CD14-positive monocyte (primary cell): Measurements from ENCODE around the gene GAR1. TPM values are rescaled to one million over a fixed set of nuclear protein-coding genes. Genes with fewer than 3 reads are reported as not detected.

Experiments
- DNase-seq, 3 donors: peaks; one replicate each; pipeline ENCODE4 v3.0.0-alpha.2; 2011 to 2022
- H2AFZ ChIP-seq: 2 replicates; pipeline ENCODE4 v1.6.0; 2012; ENCODE audit warnings: mild to moderate bottlenecking, low read depth, low read length, inconsistent platforms; ENCODE audit not compliant: insufficient read depth, poor library complexity, severe bottlenecking
- H3K27ac ChIP-seq, 2 donors: 1 replicate in 1 of 2; 2 replicates in 1 of 2; pipeline ENCODE4 v1.5.1; 2012 to 2013; ENCODE audit warnings: low read length in 2 of 2, control low read depth in 1 of 2, inconsistent platforms in 1 of 2, low read depth in 1 of 2, mild to moderate bottlenecking in 1 of 2
- H3K27me3 ChIP-seq, 2 donors: one replicate each; pipeline versions ENCODE4 v1.6.0 to v1.6.1; 2011 to 2013; ENCODE audit warnings: low read length in 2 of 2; ENCODE audit not compliant: control insufficient read depth in 2 of 2, insufficient read depth in 2 of 2
- H3K36me3 ChIP-seq, 2 donors: replicated peaks in 1 of 2; 1 replicate in 1 of 2; 2 replicates in 1 of 2; pipeline versions ENCODE4 v1.5.1 to v1.6.1; 2012 to 2013; ENCODE audit warnings: low read length in 2 of 2, control low read depth in 1 of 2, inconsistent platforms in 1 of 2, mild to moderate bottlenecking in 1 of 2; ENCODE audit not compliant: insufficient read depth in 2 of 2, control insufficient read depth in 1 of 2
- H3K4me1 ChIP-seq, 2 donors: 1 replicate in 1 of 2; 2 replicates in 1 of 2; pipeline versions ENCODE4 v1.5.1 to v1.6.1; 2012 to 2013; ENCODE audit warnings: low read length in 2 of 2, control low read depth in 1 of 2, inconsistent platforms in 1 of 2, mild to moderate bottlenecking in 1 of 2, moderate library complexity in 1 of 2; ENCODE audit not compliant: insufficient read depth in 2 of 2, control insufficient read depth in 1 of 2
- H3K4me2 ChIP-seq: replicated peaks from 2 replicates; pipeline ENCODE3; 2012; ENCODE audit warnings: low read length, moderate library complexity, mild to moderate bottlenecking; ENCODE audit not compliant: poor library complexity, severe bottlenecking; ENCODE audit errors: extremely low read depth
- H3K4me3 ChIP-seq, 3 experiments: fragments of 200-600 bp in 1 of 3; sonication (generic) in 1 of 3; replicated peaks in 1 of 3; 1 replicate in 2 of 3; 2 replicates in 1 of 3; pipeline ENCODE4 v1.5.1; 2011 to 2013; ENCODE audit warnings: low read length in 3 of 3, mild to moderate bottlenecking in 3 of 3, control low read depth in 2 of 3, low read depth in 2 of 3, inconsistent platforms in 1 of 3, moderate library complexity in 1 of 3
- H3K79me2 ChIP-seq: 2 replicates; pipeline ENCODE4 v1.6.0; 2012; ENCODE audit warnings: mild to moderate bottlenecking, control low read depth, inconsistent platforms, low read length, moderate library complexity; ENCODE audit not compliant: insufficient read depth
- H3K9ac ChIP-seq: 2 replicates; pipeline ENCODE4 v1.6.0; 2017; ENCODE audit warnings: low read length, mild to moderate bottlenecking; ENCODE audit not compliant: insufficient read depth, poor library complexity, severe bottlenecking
- H3K9me3 ChIP-seq, 2 donors: replicated peaks in 1 of 2; 1 replicate in 1 of 2; 2 replicates in 1 of 2; pipeline versions ENCODE4 v1.5.1 to v1.6.1; 2012 to 2013; ENCODE audit warnings: low read length in 2 of 2, control low read depth in 1 of 2; ENCODE audit not compliant: control insufficient read depth in 1 of 2, insufficient read depth in 1 of 2
- H4K20me1 ChIP-seq: 2 replicates; pipeline ENCODE4 v1.6.0; 2012; ENCODE audit warnings: mild to moderate bottlenecking, low read length, control low read depth, moderate library complexity; ENCODE audit not compliant: insufficient read depth
- H3K27ac Mint-ChIP-seq, 7 donors: one replicate each; pipeline ENCODE4 v1.8.0; 2020; ENCODE audit warnings: mild to moderate bottlenecking in 7 of 7, mixed read lengths in 7 of 7, moderate library complexity in 6 of 7, inconsistent platforms in 2 of 7
- H3K27me3 Mint-ChIP-seq, 3 donors: one replicate each; pipeline ENCODE4 v1.8.0; 2021 to 2022; ENCODE audit warnings: low read depth in 3 of 3, mild to moderate bottlenecking in 3 of 3, mixed read lengths in 3 of 3, moderate library complexity in 3 of 3, inconsistent platforms in 1 of 3
- H3K36me3 Mint-ChIP-seq, 2 donors: one replicate each; pipeline ENCODE4 v1.8.0; 2020; ENCODE audit warnings: mixed read lengths in 2 of 2, inconsistent platforms in 1 of 2, mild to moderate bottlenecking in 1 of 2
- H3K4me1 Mint-ChIP-seq: one replicate; pipeline ENCODE4 v1.8.0; 2020; ENCODE audit warnings: mild to moderate bottlenecking, mixed read lengths
- H3K4me3 Mint-ChIP-seq, 2 donors: one replicate each; pipeline ENCODE4 v1.8.0; 2020; ENCODE audit warnings: mild to moderate bottlenecking in 2 of 2, mixed read lengths in 2 of 2, moderate library complexity in 1 of 2
- H3K9me3 Mint-ChIP-seq, 7 donors: one replicate each; pipeline ENCODE4 v1.8.0; 2020 to 2022; ENCODE audit warnings: mixed read lengths in 7 of 7, mild to moderate bottlenecking in 6 of 7, moderate library complexity in 6 of 7, inconsistent platforms in 2 of 7
- WGBS: methylation state at CpG from one replicate; pipeline ENCODE4 v1.1.5; 2013; ENCODE audit warnings: missing lambda C conversion rate; ENCODE audit not compliant: insufficient coverage; 5-methylcytosine and 5-hydroxymethylcytosine counted together
- intact Hi-C, 2 donors: fragments of 100-400 bp; cut with micrococcal nuclease; formaldehyde crosslinking; loops; one replicate each; pipeline versions ENCODE4 v1.15.0 to v1.15.1; 2023
- polyA plus RNA-seq, 3 donors: library from polyadenylated mRNA; depleted of rRNA in 1 of 3; unstranded in 2 of 3; stranded (reverse) in 1 of 3; fragments of 300-500 nt in 2 of 3; fragments of >200 nt in 1 of 3; fragmentation: Illumina TruSeq in 2 of 3; gene quantifications; 1 replicate in 2 of 3; 2 replicates in 1 of 3; pipeline ENCODE4 v1.2.3, GENCODE V29; 2012 to 2021
- TF ChIP-seq, protein P1 (sequence below): fragments of 200-600 bp; IDR thresholded peaks from one replicate; pipeline ENCODE4 v1.8.0; 2022; ENCODE audit warnings: antibody characterized with exemption, mild to moderate bottlenecking

Gene GAR1
- polyA plus RNA-seq, 3 donors = 4.3 to 8.7 (median 4.7) TPM

GRCh38 chr4:109873791-109874514 is 58.4 kb downstream of the GAR1 start:
- TF ChIP-seq, protein P1, sequence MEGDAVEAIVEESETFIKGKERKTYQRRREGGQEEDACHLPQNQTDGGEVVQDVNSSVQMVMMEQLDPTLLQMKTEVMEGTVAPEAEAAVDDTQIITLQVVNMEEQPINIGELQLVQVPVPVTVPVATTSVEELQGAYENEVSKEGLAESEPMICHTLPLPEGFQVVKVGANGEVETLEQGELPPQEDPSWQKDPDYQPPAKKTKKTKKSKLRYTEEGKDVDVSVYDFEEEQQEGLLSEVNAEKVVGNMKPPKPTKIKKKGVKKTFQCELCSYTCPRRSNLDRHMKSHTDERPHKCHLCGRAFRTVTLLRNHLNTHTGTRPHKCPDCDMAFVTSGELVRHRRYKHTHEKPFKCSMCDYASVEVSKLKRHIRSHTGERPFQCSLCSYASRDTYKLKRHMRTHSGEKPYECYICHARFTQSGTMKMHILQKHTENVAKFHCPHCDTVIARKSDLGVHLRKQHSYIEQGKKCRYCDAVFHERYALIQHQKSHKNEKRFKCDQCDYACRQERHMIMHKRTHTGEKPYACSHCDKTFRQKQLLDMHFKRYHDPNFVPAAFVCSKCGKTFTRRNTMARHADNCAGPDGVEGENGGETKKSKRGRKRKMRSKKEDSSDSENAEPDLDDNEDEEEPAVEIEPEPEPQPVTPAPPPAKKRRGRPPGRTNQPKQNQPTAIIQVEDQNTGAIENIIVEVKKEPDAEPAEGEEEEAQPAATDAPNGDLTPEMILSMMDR = no peak
- H2AFZ ChIP-seq = no peak overlapping the region
- H4K20me1 ChIP-seq = no peaks in the 10 kb centered on the region
- H3K27ac Mint-ChIP-seq = no peak overlapping the region
- H3K4me1 ChIP-seq = no peaks in the 10 kb centered on the region
- no peak overlapping the region for H3K27ac ChIP-seq
- no peak overlapping the region for H3K4me2 ChIP-seq
- no peaks in the 10 kb centered on the region for H3K27me3 Mint-ChIP-seq
- DNase-seq = no peak
- 98% methylated on average over 7 of the region's 11 CpGs for WGBS
- no peaks in the 10 kb centered on the region for H3K27me3 ChIP-seq
- peaks cover 0 to 3% (median 2%) of the 10 kb centered on the region in 7 donors for H3K9me3 Mint-ChIP-seq
- no peak overlapping the region for H3K4me3 Mint-ChIP-seq
- H3K36me3 Mint-ChIP-seq = no peaks in the 10 kb centered on the region
- no peak overlapping the region for H3K9ac ChIP-seq
- H3K4me1 Mint-ChIP-seq = no peaks in the 10 kb centered on the region
- H3K9me3 ChIP-seq = no peaks in the 10 kb centered on the region
- H3K36me3 ChIP-seq = no peaks in the 10 kb centered on the region
- intact Hi-C loops = no loop called here
- no peaks in the 10 kb centered on the region for H3K79me2 ChIP-seq
- H3K4me3 ChIP-seq = no peak overlapping the region

Other genes starting within 250 kb of the GAR1 start
- 10 to 100 TPM in 2 of 3 donors, 1 to 10 TPM in 1; 4.7 to 24.4 (median 23.3) TPM for gene CASP6, start 112.3 kb upstream of the GAR1 start, polyA plus RNA-seq
- 10 to 100 TPM in 2 of 3 donors, 1 to 10 TPM in 1; 1.8 to 16.2 (median 15.1) TPM for gene PLA2G12A, start 85.7 kb upstream of the GAR1 start, polyA plus RNA-seq
- gene CFI, start 13.8 kb upstream of the GAR1 start, polyA plus RNA-seq = not detected
- gene RRH, start 12.2 kb downstream of the GAR1 start, polyA plus RNA-seq = not detected
- gene LRIT3, start 32.3 kb downstream of the GAR1 start, polyA plus RNA-seq = under 1 TPM in 1 of 3 donors, not detected in 2; 0.07 TPM
- gene EGF, start 97.1 kb downstream of the GAR1 start, polyA plus RNA-seq = 1 to 10 TPM in 1 of 3 donors, under 1 TPM in 1, not detected in 1; 0.17 to 4.8 TPM